NCI-H1092 (cell line): ENCODE data around the gene RNGTT.

Experiments
- DNase-seq: peaks from one replicate; lab custom pipeline; 2025; lab: John Stamatoyannopoulos, UW

Gene RNGTT

DNA sequence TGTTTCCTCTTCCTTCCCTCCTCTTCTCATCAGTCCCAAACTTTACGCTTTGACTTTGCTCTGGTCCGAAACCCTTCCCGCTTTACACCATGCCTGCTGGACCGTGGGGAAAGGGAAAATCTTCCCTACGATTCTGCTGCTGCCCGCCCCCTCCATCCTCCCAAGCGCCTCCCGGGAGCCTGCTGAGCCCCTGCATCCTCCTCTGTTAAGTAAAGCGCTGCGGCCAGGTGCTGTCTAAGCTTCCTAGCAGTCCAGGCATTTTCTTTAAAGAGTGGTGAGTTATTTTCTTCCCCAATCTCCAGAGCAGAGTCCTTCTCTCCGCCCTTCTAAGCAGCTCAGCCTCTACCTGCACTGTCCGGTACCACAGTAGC, 376.3 kb downstream of the RNGTT start:
- no peak for DNase-seq

DNA sequence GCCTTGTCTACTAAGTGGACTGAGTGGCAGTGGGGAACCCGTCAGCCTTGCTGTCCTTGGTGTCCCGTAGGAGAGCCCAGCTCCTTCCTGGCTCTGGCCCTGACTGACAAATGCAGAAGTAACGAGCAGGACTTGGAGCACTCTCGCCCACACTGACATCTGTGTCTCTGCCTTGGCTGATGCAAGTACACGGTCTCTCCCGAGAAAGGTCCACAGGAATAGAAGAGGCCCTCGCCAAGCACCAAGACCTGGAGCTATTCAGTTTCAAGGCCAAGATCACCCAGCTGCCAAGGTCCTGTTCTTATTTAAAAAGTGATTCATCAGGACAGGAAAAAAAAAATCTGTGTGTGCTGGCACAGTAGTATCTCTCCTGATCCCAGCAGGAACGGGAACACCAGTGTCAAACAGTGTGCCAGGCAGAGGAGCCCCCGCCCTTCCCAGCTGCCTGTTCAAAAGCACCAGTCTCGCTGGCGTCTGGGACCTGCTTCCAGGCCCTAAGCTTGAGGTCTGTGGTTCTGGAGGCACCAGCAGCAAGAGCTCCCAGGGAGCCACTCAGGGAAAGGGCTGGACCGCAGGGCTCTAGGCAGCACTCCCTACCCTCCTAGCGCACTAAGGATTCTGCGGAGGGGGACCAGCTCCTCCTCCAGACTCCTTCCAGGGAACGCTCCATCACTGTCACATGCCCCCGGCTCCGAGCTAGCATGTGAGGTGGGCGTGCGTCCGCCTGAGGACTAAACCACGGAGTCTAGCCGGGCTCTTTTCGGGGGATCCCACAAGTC, 376.9 kb downstream of the RNGTT start:
- no peak for DNase-seq

DNA sequence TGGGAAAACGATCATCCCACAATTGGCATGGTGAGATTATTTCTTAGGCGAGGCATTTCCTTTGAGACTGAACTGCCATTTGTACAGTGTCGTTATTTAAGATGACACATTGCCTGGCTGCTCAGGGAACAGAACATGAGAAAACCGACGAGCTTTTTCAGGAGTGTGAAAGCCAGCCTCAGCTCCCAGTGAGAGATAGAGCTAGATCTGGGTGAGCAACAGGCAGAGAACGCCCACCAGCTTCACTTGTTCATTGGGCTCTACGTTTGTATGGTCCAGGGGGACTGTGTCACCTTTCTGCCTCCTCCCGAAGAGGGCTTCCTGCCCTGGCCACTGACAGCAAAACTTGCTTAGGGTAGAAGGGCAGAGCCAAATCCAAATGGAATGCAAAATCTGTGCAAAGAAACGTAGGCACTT, 378.1 kb downstream of the RNGTT start:
- no peak for DNase-seq

DNA sequence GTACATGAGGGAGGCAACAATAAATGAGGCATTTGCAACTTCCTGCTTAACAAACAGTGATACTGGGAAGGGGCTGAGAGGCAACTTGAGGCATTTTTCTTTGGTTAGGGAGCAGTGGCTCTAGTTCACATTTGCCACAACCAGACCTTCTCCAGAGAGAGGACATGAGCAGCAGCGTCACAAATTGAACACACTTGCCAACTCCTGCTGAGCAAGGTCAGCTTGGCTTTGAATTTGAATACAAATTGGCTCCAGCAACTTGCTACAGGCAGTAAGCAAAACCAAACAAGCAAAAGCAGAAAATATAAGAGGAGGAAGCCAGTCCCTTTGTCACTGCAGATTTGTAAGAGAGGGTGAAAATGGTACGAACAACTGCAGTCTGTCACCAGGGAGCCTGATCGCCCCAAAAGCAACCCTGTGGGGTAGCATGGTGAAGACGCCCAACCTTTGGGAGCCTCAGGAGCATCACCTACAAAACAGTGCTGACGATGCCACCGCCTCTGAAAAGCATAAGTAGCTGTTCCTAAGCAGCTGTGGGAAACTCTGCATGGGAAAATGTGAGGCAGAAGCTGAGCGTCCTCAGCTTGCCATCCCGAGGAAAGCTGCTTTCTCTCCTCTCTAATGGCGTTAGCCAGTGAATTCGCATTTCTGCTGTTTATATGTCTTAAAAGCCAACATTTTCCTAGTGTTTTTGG, 378.7 kb downstream of the RNGTT start:
- no peak for DNase-seq

DNA sequence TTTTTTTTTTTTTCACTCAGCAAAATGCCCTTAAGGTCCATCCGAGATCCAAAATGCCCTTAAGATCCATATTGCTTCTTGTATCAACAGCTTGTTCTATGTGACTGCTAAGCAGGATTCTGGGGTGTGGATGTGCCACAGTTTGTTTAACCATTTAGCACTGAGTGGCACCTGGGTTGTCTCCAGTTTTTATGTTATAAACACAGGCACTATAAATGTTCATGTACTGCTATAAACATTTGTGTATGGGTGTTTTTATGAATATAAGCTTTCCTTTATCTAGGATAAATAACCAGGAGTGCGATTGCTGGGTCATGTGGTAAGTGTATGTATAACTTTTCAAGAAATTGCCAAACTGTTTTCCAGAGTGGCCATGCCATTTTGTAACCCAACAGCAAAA, 386.0 kb downstream of the RNGTT start:
- DNase-seq, result no peak

DNA sequence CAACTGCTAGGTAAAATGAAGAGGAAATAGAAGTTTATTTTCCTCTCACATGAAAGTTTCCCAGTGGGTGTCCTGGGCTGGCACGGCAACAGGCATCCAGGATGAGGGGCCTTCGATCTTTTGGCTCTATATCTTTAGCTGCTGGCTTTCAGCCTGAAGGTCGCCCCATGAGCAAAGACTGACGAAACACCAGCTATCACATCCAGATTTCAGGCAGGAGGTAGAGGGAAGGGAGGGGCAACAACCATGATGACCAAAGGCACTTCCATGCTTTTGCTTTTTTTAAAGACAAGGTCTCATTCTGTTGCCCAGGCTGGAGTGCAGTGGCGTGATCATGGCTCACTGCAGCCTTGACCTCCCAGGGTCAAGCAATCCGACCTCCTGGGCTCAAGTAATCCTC, 387.9 kb downstream of the RNGTT start:
- no peak for DNase-seq

DNA sequence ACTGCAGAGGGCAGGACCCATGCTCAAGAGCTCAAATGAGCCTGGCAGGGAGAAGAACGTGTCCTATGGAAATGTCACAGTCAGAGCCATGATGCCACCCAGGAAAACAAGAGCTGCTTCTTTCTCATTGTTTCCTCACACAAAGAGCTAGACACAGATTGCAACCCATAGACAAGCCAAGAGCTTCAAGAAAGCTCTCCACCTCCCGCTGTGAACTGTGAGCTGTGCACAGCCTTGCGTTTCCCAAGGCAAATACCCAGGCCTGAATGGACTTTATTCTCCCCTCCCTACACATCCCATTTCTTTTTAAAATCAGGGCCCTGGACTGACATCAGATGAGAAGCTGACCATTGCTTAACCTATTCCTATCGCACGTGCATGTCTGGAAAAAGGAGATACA, 388.8 kb downstream of the RNGTT start:
- no peak for DNase-seq

DNA sequence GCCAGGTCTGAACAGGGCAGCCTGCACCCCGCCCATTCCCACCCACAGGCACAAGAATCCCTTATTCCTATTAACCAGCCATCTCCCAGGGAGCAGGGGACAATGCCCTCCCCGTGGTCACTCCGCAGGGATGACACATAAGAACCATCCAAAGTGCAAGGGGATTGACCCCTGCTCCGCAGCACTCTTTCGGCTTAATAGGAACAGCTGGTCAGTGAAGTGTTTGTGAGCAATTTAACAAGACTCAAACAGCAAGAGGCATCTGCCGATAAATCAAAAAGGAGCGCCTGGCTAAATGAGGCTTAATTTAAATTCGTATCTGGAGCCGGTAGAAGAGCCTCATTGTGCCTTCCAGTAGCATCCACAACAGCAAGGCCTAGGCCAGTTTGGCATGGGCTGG, 389.4 kb downstream of the RNGTT start:
- no peak for DNase-seq

DNA sequence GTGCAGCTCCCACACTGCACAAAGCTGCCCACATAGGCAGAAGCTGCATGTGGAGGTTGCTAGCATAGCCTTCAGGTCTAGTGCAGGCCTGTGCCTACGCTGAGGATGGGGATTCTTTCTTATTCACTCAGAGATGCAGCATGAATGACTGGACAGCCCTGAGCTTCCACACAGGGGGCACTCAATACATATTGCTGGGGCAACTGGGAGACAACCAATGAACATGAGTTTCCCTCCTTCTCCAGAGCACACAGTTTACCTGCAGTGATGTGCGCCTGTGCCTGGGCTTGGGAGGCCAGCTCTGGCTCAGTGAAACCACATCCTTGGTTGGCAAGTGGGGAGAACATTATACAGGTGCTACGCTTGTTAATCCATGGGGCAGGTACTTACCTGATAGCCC, 389.9 kb downstream of the RNGTT start:
- DNase-seq, result no peak

DNA sequence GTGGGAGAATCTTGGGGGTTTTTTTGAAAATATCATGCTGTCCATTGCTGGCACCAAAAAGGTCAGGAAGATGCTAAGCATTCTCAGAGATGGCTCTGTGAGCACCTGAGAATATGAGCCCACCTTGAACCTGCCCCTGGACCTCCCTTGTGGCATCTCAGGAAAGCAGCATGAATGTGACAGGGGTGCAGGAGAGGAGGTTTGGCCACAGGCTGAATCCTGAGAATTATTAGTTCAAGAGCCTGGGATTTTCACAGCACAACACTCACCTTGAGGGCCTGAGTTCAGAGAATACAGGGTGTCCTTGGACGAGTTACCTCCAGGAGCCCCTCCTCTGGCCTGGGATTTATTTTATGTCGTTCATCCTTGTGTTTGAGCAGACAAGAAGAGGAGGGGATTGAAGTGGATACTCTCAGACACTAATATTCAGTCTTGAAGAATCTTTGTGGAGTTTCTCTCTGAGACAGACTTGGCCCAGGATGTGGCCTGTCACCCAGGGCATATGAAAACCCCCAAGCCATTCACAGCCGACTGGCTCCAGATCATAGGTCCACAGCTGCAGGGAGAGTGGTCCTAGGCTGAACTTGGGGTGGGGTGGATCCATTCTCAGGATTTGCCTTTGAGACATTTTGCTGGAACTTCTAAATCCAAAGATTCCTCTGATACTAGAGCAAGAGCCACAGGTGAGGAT, 390.8 kb downstream of the RNGTT start:
- DNase-seq, result no peak

DNA sequence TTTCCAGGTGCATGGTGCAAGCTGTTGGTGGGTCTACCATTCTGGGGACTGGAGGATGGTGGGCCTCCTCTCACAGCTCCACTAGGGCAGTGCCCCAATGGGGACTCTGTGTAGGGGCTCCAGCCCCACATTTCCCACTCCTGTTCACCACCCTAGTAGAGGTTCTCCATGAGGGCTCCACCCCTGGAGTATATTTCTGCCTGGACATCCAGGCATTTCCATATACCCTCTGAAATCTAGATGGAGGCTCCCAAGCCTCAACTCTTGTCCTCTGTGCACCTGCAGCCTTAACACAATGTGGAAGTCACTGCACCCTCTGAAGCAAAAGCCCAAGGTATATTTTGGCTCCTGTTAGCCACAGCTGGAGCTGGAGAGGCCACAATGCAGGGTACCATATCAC, 393.5 kb downstream of the RNGTT start:
- DNase-seq, result no peak

DNA sequence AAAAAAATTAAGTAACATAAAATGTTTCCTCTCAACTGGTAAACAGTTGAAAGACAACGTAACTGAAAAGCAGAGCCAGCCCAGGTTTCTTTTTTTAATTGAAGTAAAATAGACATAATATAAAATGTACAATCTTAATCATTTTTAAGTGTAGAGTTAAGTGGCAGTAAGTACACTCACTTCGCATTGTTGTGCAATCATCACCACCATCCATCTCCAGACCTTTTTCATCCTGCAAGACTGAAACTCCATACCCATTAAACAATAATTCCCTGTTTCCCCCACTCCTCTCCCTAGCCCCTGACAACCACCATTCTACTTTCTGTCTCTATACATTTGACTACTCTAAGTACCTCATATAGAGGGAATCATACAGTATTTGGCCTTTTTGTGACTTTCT, 395.7 kb downstream of the RNGTT start:
- no peak for DNase-seq

DNA sequence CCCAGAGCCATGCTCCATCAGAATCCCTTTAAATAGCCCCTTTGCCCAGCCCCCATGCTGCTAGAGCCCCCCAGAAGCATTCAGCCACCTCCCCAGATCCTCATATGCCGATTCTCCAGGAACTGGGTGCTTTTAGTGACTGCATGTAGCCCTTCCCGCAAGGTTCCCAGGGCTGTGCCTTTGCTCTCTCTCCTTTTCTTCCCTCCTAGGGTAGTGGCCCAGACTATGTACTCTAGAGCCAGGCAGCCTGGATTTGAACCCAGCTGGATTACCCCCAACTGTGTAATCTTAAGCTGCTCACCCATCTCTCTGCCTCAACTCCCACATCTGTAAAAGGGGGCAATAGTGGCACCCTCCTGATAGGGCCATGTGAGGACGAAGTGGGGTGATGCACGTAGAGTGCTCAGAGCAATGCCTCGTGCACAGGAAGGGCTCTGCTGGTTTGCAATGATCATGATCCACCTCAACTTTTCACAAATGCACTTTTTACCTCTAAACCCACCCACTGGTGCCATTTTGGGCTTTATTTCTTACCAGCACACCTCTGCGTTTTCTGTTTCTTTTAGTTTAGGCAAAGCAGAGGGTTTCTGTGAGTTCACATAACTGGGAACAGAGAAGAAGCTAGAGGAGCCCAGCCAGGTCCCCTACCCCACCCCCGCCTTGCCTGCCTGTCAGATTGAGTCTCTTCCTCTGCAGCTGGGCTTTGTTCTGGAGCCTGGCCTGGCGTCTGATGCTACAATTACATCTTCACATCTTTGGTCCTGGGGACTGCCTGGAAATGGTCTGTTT, 396.5 kb downstream of the RNGTT start:
- DNase-seq, result no peak

DNA sequence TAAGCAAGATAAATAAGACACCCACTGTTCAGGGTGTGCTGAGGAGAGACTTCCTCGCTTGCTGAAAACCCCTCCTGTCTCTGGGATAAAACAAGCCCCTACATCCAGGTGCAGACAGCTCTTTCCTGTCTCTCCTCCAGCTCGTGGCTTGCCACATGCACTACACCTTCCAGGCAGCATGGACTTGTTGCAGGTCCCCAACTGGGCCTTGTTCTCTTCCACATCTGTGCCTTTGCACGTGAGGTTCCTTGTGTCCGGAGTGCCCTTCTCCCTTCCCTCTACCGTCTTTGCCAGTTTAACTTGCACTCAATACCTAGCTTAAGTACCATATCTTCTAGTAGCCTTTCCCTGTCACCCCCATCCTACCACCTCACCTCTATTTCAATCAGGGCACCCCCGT, 397.6 kb downstream of the RNGTT start:
- no peak for DNase-seq

DNA sequence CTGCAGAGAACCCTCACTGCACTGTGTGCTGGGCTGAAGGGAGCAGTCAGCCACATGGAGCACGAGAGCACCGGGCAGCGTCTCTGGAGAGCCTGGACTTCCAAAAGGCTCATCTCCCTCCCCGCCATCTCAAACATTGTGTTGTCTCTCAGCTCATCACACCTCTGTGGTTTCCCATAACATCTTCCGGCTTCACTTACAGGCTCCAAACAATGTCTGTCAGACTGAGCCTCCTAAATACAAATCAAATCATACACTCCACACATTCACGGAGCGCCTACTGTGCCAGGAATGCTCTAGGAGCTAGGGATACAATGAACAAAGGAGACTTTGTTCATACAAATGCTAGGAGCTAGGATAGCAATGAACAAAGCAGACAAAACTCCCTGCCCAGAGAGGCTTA, 398.0 kb downstream of the RNGTT start:
- no peak for DNase-seq

DNA sequence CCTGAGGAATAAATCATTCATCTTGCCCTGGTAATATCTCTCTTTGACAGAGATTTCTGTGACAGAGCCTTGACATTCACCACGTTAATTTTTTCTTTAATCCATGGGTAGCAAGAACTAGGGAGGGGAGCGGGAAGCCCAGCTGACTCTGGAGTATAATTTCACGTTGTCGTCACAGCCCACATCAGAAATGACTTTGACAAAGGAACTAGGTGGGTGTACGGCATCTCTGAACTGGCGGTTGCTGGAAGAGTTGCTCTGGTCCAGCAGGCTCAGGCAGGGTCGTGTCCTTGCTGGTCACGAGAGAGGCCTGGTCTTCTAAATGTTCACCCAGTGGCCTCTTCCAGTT, 400.2 kb downstream of the RNGTT start:
- DNase-seq, result no peak

DNA sequence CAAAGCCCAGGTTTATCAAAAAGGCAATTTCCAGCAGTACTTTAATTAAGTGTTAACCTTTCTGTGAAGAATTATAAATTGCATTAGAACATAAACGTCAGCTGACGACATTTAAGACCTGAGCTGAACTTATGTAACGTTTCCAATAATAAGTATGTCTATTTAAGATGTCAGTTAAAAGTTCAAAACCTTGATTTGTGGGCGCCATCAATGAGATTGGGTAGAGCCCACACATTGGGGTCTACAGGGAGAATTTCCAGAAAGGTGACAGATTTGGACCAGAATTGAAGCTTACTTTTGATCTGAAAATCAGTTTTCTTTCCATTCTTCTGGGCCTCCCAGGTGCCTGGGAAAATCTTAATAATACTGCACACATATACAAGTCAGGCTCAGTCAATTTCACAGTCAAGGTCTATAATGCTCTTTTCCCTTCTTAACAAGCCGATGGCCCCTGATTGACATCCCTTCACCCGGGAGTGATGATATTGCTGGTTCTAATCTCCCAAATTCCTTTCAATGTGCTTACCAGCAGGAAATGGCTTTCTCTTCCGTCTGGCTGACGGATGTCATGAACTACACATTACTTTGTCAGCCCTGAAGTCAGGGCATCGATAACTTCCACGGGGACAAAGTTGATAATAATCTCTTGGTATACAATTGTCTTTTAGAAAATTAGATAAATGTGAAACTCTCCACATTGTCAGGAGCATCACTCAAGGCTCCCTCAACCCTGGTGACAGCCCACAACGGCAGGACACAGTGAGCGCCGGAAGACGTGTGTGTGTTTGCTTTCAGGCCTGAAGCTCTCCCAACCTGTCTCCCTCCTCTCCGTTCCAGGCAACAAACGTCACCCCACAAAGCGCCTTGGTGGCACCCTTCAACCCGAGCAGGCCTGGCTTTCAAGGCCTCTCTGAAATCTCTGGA, 400.8 kb downstream of the RNGTT start:
- no peak for DNase-seq

DNA sequence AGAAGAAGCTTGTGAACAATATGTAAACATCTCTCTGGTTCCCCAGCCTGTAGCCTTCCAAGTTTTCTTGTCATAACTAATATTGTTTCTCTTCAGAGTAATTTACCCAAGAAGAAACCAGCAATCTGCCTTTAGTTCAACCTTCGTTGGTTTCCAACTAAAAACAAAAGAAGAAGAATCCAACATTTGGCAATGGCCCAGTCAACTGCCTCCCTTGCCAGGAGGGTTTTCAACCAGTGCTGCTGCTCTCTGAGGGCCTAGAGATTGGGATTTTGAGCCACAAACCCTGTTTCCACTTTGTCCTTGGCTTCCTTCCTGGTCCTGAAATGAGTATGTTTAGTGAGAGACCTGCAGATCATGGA, 401.5 kb downstream of the RNGTT start:
- no peak for DNase-seq

DNA sequence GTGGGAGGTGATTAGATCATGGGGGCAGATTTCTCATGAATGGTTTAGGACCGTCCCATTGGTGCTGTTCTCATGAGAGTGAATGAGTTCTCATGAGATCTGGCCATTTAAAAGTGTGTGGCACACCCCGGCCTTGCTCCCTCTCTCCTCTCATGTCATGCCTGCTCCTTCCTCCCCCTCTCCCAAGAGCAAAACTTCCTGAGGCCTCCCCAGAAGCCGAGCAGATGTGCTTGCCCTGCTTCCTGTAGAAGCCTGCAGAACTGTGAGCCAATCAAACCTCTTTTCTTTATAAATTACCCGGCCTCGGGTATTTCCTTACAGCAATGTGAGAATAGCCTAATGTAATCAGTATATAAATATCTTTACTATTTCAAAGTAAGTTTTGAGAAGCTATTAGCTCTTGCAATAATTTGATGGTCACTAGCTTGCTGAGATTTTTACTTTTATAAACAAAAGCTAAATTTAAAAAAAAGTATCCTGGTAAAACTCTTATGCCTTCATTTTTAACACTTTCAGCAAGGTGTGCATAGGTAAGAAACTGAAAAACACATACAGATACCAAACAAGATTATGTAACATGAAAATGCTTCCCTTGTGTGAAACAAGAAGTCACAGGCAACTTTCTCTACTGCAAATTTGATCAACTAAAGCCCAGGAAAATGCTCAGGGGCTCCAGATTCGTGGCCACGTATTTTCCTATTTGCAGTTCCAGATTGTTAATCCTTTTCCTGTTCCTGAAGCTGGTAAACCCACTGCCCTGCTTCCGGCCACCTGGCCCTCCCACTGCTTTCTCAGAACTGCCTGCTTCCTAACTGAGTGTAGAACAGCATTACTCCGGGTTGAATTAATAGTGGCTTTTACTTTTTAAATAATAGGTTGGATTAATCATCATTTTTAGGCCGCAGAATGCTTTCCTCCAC, 402.1 kb downstream of the RNGTT start:
- DNase-seq, result no peak
